K562 (cell line): ENCODE measurements around the gene SLC41A3.

Source experiments
- BRD9 ChIP-seq: fragments of 450-650 bp; IDR thresholded peaks from 2 replicates; pipeline ENCODE4 v1.6.1; 2018; ENCODE audit warnings: low read depth; ENCODE audit not compliant: partially characterized antibody
- IRF2 ChIP-seq: sonication (generic); formaldehyde crosslinking; IDR thresholded peaks from 2 replicates; pipeline ENCODE4 v1.8.1; 2022; ENCODE audit warnings: mild to moderate bottlenecking, missing genetic modification reagents
- KLF13 ChIP-seq: fragments of 450-650 bp; IDR thresholded peaks from 2 replicates; pipeline ENCODE4 v1.6.1; 2016; ENCODE audit warnings: missing genetic modification characterization, low read depth, mild to moderate bottlenecking, missing compliant biosample characterization, moderate library complexity, borderline replicate concordance
- ZNF124 ChIP-seq: sonication (generic); formaldehyde crosslinking; IDR thresholded peaks from 2 replicates; pipeline ENCODE4 v1.8.1; 2022; ENCODE audit warnings: missing genetic modification reagents

GRCh38 chr3:126004692-126005091 is 79.2 kb downstream of the SLC41A3 start:
- TF ChIP-seq BRD9 (no peak), ZNF124 (CRISPR knock-in tag) (no peak), KLF13 (tag) (no peak), IRF2 (CRISPR knock-in tag) (no peak)
